Neural cell (in vitro differentiated cells): Measurements from ENCODE around the gene OXSM. TPM values are rescaled to one million over a fixed set of nuclear protein-coding genes. Genes with fewer than 3 reads are reported as not detected.

ENCODE experiments used
- H2AFZ ChIP-seq: fragments of 200-600, 300-800 bp; sonication (generic), shearing (Covaris generic); 2 replicates; pipeline ENCODE4 v1.6.0; 2014; ENCODE audit warnings: low read depth, mild to moderate bottlenecking, antibody characterized with exemption, low read length, moderate library complexity
- H3F3A ChIP-seq: fragments of 200-600 bp; shearing (Covaris generic); 2 replicates; pipeline ENCODE4 v1.6.1; 2016; ENCODE audit warnings: mild to moderate bottlenecking, moderate library complexity, mixed read lengths, antibody characterized with exemption, low read length; ENCODE audit not compliant: insufficient read depth, poor library complexity, severe bottlenecking
- H3K27ac ChIP-seq: fragments of 200-600, 300-800 bp; sonication (generic), shearing (Covaris generic); 2 replicates; pipeline ENCODE4 v1.5.1; 2014; ENCODE audit warnings: mild to moderate bottlenecking, low read length, moderate library complexity
- H3K27me3 ChIP-seq: fragments of 300-800, 200-600 bp; sonication (generic), shearing (Covaris generic); 2 replicates; pipeline ENCODE4 v1.6.0; 2014; ENCODE audit warnings: mild to moderate bottlenecking, low read depth, low read length, moderate library complexity; ENCODE audit not compliant: insufficient read depth
- H3K36me3 ChIP-seq: fragments of 300-800, 200-600 bp; sonication (generic), shearing (Covaris generic); 2 replicates; pipeline ENCODE4 v1.5.1; 2014; ENCODE audit warnings: mild to moderate bottlenecking, antibody characterized with exemption, low read length, moderate library complexity; ENCODE audit not compliant: insufficient read depth
- H3K4me2 ChIP-seq: fragments of 300-800, 200-600 bp; sonication (generic), shearing (Covaris generic); 2 replicates; pipeline ENCODE4 v1.6.0; 2014; ENCODE audit warnings: mild to moderate bottlenecking, low read length
- H3K4me3 ChIP-seq: fragments of 300-800, 200-600 bp; sonication (generic), shearing (Covaris generic); 2 replicates; pipeline ENCODE4 v1.5.1; 2014; ENCODE audit warnings: mild to moderate bottlenecking, low read length, moderate library complexity
- H3K79me2 ChIP-seq: fragments of 200-600 bp; shearing (Covaris generic); replicated peaks from 2 replicates; pipeline ENCODE4 v1.6.0; 2014; ENCODE audit warnings: mild to moderate bottlenecking, low read length, moderate library complexity; ENCODE audit not compliant: insufficient read depth
- H3K9ac ChIP-seq: fragments of 300-800, 200-600 bp; sonication (generic), shearing (Covaris generic); 2 replicates; pipeline ENCODE4 v1.6.1; 2016; ENCODE audit warnings: mild to moderate bottlenecking, low read length, mixed read lengths
- H3K9me2 ChIP-seq: fragments of 200-600 bp; shearing (Covaris generic); 2 replicates; pipeline ENCODE4 v1.6.1; 2016; ENCODE audit warnings: mild to moderate bottlenecking, low read length, mixed read lengths; ENCODE audit not compliant: insufficient read depth
- H3K9me3 ChIP-seq: fragments of 200-600, 300-800 bp; sonication (generic), shearing (Covaris generic); 2 replicates; pipeline ENCODE4 v1.6.1; 2016; ENCODE audit warnings: mild to moderate bottlenecking, mixed run types, low read length, moderate library complexity, mixed read lengths
- H4K20me1 ChIP-seq: fragments of 200-600 bp; shearing (Covaris generic); 2 replicates; pipeline ENCODE4 v1.6.1; 2016; ENCODE audit warnings: mild to moderate bottlenecking, mixed run types; ENCODE audit not compliant: insufficient read depth
- EP300 ChIP-seq: fragments of 450-650 bp; conservative IDR thresholded peaks from 2 replicates; pipeline ENCODE4 v1.6.1; 2014; ENCODE audit warnings: antibody characterized with exemption, mild to moderate bottlenecking, moderate library complexity; ENCODE audit not compliant: poor library complexity, severe bottlenecking
- EZH2 ChIP-seq: fragments of 200-600, 300-800 bp; shearing (Covaris generic), sonication (generic); IDR thresholded peaks from 2 replicates; pipeline ENCODE4 v1.6.1; 2014; ENCODE audit warnings: antibody characterized with exemption, low read length, borderline replicate concordance, mild to moderate bottlenecking; ENCODE audit not compliant: insufficient read depth, poor library complexity, severe bottlenecking
- MXI1 ChIP-seq: fragments of 450-650 bp; conservative IDR thresholded peaks from 2 replicates; pipeline ENCODE4 v1.6.1; 2014; ENCODE audit warnings: antibody characterized with exemption, mild to moderate bottlenecking; ENCODE audit not compliant: poor library complexity, severe bottlenecking
- POLR2AphosphoS5 ChIP-seq: IDR thresholded peaks from 2 replicates; pipeline ENCODE4 v1.6.1; 2012
- RAD21 ChIP-seq: fragments of 450-650 bp; conservative IDR thresholded peaks from 2 replicates; pipeline ENCODE4 v1.6.1; 2014; ENCODE audit warnings: antibody characterized with exemption, mild to moderate bottlenecking, moderate library complexity
- SMC3 ChIP-seq: fragments of 450-650 bp; conservative IDR thresholded peaks from 2 replicates; pipeline ENCODE4 v1.6.1; 2014; ENCODE audit warnings: antibody characterized with exemption, mild to moderate bottlenecking, moderate library complexity; ENCODE audit not compliant: poor library complexity
- TAF1 ChIP-seq: IDR thresholded peaks from 2 replicates; pipeline ENCODE4 v1.6.1; 2012; ENCODE audit warnings: low read depth
- polyA plus RNA-seq: library from polyadenylated mRNA; depleted of rRNA; stranded (reverse); fragments of >200 nt; gene quantifications from 2 replicates; pipeline ENCODE4 v1.2.3, GENCODE V29; 2014
- TF ChIP-seq, protein P1 (sequence below): fragments of 450-650 bp; IDR thresholded peaks from 2 replicates; pipeline ENCODE4 v1.5.1; 2014; ENCODE audit warnings: antibody characterized with exemption, mild to moderate bottlenecking, moderate library complexity; ENCODE audit not compliant: poor library complexity, severe bottlenecking
- TF ChIP-seq, protein P2 (sequence below): IDR thresholded peaks from 2 replicates; pipeline ENCODE4 v1.6.1; 2012; ENCODE audit warnings: borderline replicate concordance

Gene OXSM
- polyA plus RNA-seq, 1 donor from 2014 or later: 6.7 TPM

DNA sequence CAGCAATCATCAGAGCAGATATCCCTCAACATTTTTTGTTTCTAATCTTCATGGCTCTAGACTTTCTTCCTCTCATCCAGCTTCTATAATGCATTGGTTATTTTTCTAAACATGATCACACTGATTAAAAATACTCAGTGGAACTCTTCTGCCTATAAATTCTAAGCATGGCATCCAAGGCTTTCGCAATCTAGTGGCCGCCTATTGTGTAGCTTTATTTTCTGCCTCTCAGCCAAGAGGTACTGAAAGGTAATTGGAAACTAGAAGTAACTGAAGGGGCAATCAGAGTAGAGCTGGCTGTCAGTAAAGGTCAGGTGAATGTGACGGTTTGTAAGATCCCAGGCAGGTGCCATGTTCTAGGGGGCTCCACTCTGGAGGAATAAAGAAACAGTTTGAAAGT, 33.4 kb downstream of the OXSM start:
- H2AFZ ChIP-seq: no peak overlapping the region
- TF ChIP-seq, protein P1, sequence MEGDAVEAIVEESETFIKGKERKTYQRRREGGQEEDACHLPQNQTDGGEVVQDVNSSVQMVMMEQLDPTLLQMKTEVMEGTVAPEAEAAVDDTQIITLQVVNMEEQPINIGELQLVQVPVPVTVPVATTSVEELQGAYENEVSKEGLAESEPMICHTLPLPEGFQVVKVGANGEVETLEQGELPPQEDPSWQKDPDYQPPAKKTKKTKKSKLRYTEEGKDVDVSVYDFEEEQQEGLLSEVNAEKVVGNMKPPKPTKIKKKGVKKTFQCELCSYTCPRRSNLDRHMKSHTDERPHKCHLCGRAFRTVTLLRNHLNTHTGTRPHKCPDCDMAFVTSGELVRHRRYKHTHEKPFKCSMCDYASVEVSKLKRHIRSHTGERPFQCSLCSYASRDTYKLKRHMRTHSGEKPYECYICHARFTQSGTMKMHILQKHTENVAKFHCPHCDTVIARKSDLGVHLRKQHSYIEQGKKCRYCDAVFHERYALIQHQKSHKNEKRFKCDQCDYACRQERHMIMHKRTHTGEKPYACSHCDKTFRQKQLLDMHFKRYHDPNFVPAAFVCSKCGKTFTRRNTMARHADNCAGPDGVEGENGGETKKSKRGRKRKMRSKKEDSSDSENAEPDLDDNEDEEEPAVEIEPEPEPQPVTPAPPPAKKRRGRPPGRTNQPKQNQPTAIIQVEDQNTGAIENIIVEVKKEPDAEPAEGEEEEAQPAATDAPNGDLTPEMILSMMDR: no peak
- TF ChIP-seq EZH2 (no peak), TAF1 (no peak), MXI1 (no peak), EP300 (no peak), RAD21 (no peak), SMC3 (no peak), POLR2AphosphoS5 (no peak)
- TF ChIP-seq, protein P2, sequence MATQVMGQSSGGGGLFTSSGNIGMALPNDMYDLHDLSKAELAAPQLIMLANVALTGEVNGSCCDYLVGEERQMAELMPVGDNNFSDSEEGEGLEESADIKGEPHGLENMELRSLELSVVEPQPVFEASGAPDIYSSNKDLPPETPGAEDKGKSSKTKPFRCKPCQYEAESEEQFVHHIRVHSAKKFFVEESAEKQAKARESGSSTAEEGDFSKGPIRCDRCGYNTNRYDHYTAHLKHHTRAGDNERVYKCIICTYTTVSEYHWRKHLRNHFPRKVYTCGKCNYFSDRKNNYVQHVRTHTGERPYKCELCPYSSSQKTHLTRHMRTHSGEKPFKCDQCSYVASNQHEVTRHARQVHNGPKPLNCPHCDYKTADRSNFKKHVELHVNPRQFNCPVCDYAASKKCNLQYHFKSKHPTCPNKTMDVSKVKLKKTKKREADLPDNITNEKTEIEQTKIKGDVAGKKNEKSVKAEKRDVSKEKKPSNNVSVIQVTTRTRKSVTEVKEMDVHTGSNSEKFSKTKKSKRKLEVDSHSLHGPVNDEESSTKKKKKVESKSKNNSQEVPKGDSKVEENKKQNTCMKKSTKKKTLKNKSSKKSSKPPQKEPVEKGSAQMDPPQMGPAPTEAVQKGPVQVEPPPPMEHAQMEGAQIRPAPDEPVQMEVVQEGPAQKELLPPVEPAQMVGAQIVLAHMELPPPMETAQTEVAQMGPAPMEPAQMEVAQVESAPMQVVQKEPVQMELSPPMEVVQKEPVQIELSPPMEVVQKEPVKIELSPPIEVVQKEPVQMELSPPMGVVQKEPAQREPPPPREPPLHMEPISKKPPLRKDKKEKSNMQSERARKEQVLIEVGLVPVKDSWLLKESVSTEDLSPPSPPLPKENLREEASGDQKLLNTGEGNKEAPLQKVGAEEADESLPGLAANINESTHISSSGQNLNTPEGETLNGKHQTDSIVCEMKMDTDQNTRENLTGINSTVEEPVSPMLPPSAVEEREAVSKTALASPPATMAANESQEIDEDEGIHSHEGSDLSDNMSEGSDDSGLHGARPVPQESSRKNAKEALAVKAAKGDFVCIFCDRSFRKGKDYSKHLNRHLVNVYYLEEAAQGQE: no peak
- H4K20me1 ChIP-seq: no peaks in the 10 kb centered on the region
- no peaks in the 10 kb centered on the region for H3K9me2 ChIP-seq
- H3K27me3 ChIP-seq: no peaks in the 10 kb centered on the region
- no peaks in the 10 kb centered on the region for H3K9me3 ChIP-seq
- no peak overlapping the region for H3K4me2 ChIP-seq
- H3F3A ChIP-seq: no peaks in the 10 kb centered on the region
- no peak overlapping the region for H3K27ac ChIP-seq
- H3K9ac ChIP-seq: no peak overlapping the region
- H3K36me3 ChIP-seq: no peaks in the 10 kb centered on the region
- no peak overlapping the region for H3K4me3 ChIP-seq
- no peaks in the 10 kb centered on the region for H3K79me2 ChIP-seq

DNA sequence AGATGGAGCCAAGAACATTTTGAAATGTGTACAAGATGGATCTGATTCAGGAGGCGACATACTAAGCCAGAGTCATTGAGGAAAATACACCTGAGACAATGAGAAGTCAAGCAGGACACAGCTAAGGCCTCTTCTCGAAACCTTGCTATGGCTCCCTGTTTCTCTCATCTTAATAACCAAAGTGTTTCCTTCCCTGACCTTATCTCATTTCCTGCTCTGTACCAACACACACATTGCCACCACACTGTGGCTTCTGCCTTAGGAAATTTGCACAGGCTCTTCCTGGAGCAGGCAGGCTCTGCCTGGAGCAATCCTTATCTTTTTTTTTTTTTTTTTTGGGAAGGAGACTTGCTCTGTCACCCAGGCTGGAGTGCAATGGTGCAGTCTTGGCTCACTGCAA, 36.6 kb downstream of the OXSM start:
- Histone ChIP-seq H3K9ac (no peak overlapping the region), H3F3A (peaks cover 7% of the 10 kb centered on the region), H3K79me2 (no peaks in the 10 kb centered on the region), H3K4me2 (no peak overlapping the region), H2AFZ (no peak overlapping the region), H3K36me3 (no peaks in the 10 kb centered on the region), H3K4me3 (no peak overlapping the region), H4K20me1 (no peaks in the 10 kb centered on the region), H3K9me3 (no peaks in the 10 kb centered on the region), H3K9me2 (no peaks in the 10 kb centered on the region), H3K27me3 (no peaks in the 10 kb centered on the region), H3K27ac (no peak overlapping the region)
- TF ChIP-seq, protein P1: no peak
- TF ChIP-seq EZH2: no peak
- no peak for TF ChIP-seq EP300
- TF ChIP-seq MXI1: no peak
- TF ChIP-seq RAD21: no peak
- TF ChIP-seq, protein P2: no peak
- no peak for TF ChIP-seq SMC3
- TF ChIP-seq TAF1: no peak
- no peak for TF ChIP-seq POLR2AphosphoS5
